Uterus (tissue), 4 donors: Measurements from ENCODE around the gene LSM14A. TPM values are rescaled to one million over a fixed set of nuclear protein-coding genes. Genes with fewer than 3 reads are reported as not detected.

Experiments used
- DNase-seq, 2 donors: peaks; one replicate each; pipeline ENCODE4 v3.0.0-alpha.2; 2019 to 2020
- H3K27ac ChIP-seq, 2 donors: fragments of 200-600 bp; sonication (generic); 1 replicate in 1 of 2; 2 replicates in 1 of 2; pipeline ENCODE4 v1.5.1; 2016 to 2018
- H3K27me3 ChIP-seq, 2 donors: fragments of 200-600 bp; sonication (generic); one replicate each; pipeline ENCODE4 v1.5.1; 2018 to 2019; ENCODE audit warnings: control low read depth in 1 of 2
- H3K36me3 ChIP-seq, 2 donors: fragments of 200-600 bp; sonication (generic); one replicate each; pipeline ENCODE4 v1.5.1; 2019; ENCODE audit warnings: control low read depth in 1 of 2
- H3K4me1 ChIP-seq, 2 donors: fragments of 200-600 bp; sonication (generic); one replicate each; pipeline ENCODE4 v1.5.1; 2018 to 2019; ENCODE audit warnings: control low read depth in 1 of 2
- H3K4me3 ChIP-seq, 2 donors: fragments of 200-600 bp; sonication (generic); 1 replicate in 1 of 2; 2 replicates in 1 of 2; pipeline ENCODE4 v1.5.1; 2018 to 2019; ENCODE audit warnings: mild to moderate bottlenecking in 1 of 2
- H3K9me3 ChIP-seq, 2 donors: fragments of 200-600 bp; sonication (generic); one replicate each; pipeline ENCODE4 v1.5.1; 2019; ENCODE audit warnings: control low read depth in 1 of 2
- CTCF ChIP-seq, 4 experiments: fragments of 200-600 bp in 2 of 4; fragments of 450-650 bp in 2 of 4; sonication (generic) in 2 of 4; IDR thresholded peaks; one replicate each; pipeline ENCODE4 v1.5.1; 2016 to 2019; ENCODE audit warnings: antibody characterized with exemption in 4 of 4, mild to moderate bottlenecking in 2 of 4, moderate library complexity in 1 of 4
- POLR2A ChIP-seq, 2 donors: fragments of 450-650 bp; IDR thresholded peaks; one replicate each; pipeline ENCODE4 v1.6.1; 2016; ENCODE audit warnings: antibody characterized with exemption in 2 of 2, mild to moderate bottlenecking in 1 of 2, moderate library complexity in 1 of 2
- intact Hi-C: fragments of 100-400 bp; cut with DNase I; formaldehyde crosslinking; loops from one replicate; pipeline ENCODE4 v1.15.1; 2023; ENCODE audit warnings: low total_unique reads
- total RNA-seq, 4 donors: library from RNA; depleted of rRNA in 3 of 4; stranded (reverse); fragments of >200 nt in 3 of 4; gene quantifications; one replicate each; pipeline versions ENCODE4 v1.1.0 to v1.2.4, GENCODE V29; 2014 to 2023
- donor health status: DM: yes; HTN: yes; CAD: no.

The LSM14A gene
- total RNA-seq, 4 donors from 2014 or later = 57.1 to 161 (median 119) TPM

GRCh38 chr19:34255546-34255945, 83.2 kb downstream of the LSM14A start:
- H3K4me1 ChIP-seq = no peaks in the 10 kb centered on the region

GRCh38 chr19:34256835-34257558, 84.7 kb downstream of the LSM14A start:
- Histone ChIP-seq H3K4me1 (peaks cover 0 to 13% of the 10 kb centered on the region in 2 donors), H3K4me3 (no peak overlapping the region), H3K36me3 (no peaks in the 10 kb centered on the region), H3K9me3 (no peaks in the 10 kb centered on the region), H3K27ac (no peak overlapping the region), H3K27me3 (no peaks in the 10 kb centered on the region)
- intact Hi-C loops = no loop called here
- DNase-seq = no peak
- TF ChIP-seq POLR2A (IDR thresholded peaks at IDR 0.05) (no peak), CTCF (IDR thresholded peaks at IDR 0.05) (no peak)

More at GRCh38 chr19:34255546-34255945, 83.2 kb downstream of the LSM14A start:
- peak overlapping the region; percentile 86 to 95 for H3K27ac ChIP-seq
- no peaks in the 10 kb centered on the region for H3K27me3 ChIP-seq
- no peak for DNase-seq
- H3K4me3 ChIP-seq = peak overlapping the region in 1 of 2 donors; percentile 92
- H3K36me3 ChIP-seq = no peaks in the 10 kb centered on the region
- TF ChIP-seq CTCF (IDR thresholded peaks at IDR 0.05) = no peak
- TF ChIP-seq POLR2A (IDR thresholded peaks at IDR 0.05) = no peak
- no peaks in the 10 kb centered on the region for H3K9me3 ChIP-seq
- intact Hi-C loops = no loop called here

- H3K4me1 ChIP-seq = peaks cover 0 to 13% of the 10 kb centered on the region in 2 donors
- H3K36me3 ChIP-seq = no peaks in the 10 kb centered on the region
- no peak overlapping the region for H3K27ac ChIP-seq
Measured at GRCh38 chr19:34257559-34257924, 85.2 kb downstream of the LSM14A start.

GRCh38 chr19:34259367-34260095, 87.2 kb downstream of the LSM14A start:
- Histone ChIP-seq H3K4me1 (peaks cover 0 to 13% of the 10 kb centered on the region in 2 donors), H3K27ac (no peak overlapping the region), H3K27me3 (no peaks in the 10 kb centered on the region), H3K36me3 (no peaks in the 10 kb centered on the region), H3K4me3 (no peak overlapping the region), H3K9me3 (no peaks in the 10 kb centered on the region)
- no peak for TF ChIP-seq POLR2A (IDR thresholded peaks at IDR 0.05)
- no peak for TF ChIP-seq CTCF (IDR thresholded peaks at IDR 0.05)
- no peak for DNase-seq
- intact Hi-C loops = no loop called here

More at GRCh38 chr19:34257559-34257924, 85.2 kb downstream of the LSM14A start:
- no peak for TF ChIP-seq POLR2A (IDR thresholded peaks at IDR 0.05)
- no peak for TF ChIP-seq CTCF (IDR thresholded peaks at IDR 0.05)
- Histone ChIP-seq H3K4me3 (no peak overlapping the region), H3K9me3 (no peaks in the 10 kb centered on the region), H3K27me3 (no peaks in the 10 kb centered on the region)
- intact Hi-C loops = no loop called here
- no peak for DNase-seq

GRCh38 chr19:34260771-34261173, 88.5 kb downstream of the LSM14A start:
- Histone ChIP-seq H3K4me3 (no peak overlapping the region), H3K4me1 (peaks cover 0 to 13% of the 10 kb centered on the region in 2 donors)
- TF ChIP-seq CTCF (IDR thresholded peaks at IDR 0.05) (no peak), POLR2A (IDR thresholded peaks at IDR 0.05) (no peak)

More at GRCh38 chr19:34260771-34261173, 88.5 kb downstream of the LSM14A start:
- H3K36me3 ChIP-seq = no peaks in the 10 kb centered on the region
- no peaks in the 10 kb centered on the region for H3K27me3 ChIP-seq
- DNase-seq = no peak
- peak overlapping the region in 1 of 2 donors; percentile 32 for H3K27ac ChIP-seq
- no peaks in the 10 kb centered on the region for H3K9me3 ChIP-seq
- intact Hi-C loops = no loop called here
